Right lobe of liver (tissue), 4 donors: ENCODE data around the gene PNCK.

Experiments used
- CTCF ChIP-seq, 4 donors: fragments of 200-600 bp in 3 of 4; fragments of 450-650 bp in 1 of 4; IDR thresholded peaks; one replicate each; pipeline versions ENCODE4 v1.5.1 to v1.8.0; 2016 to 2022; ENCODE audit warnings: antibody characterized with exemption in 4 of 4, mild to moderate bottlenecking in 2 of 4
- POLR2A ChIP-seq: fragments of 450-650 bp; IDR thresholded peaks from one replicate; pipeline ENCODE4 v1.6.1; 2017; ENCODE audit warnings: antibody characterized with exemption, mild to moderate bottlenecking
- donor health status: DM: no; HTN: no; CAD: no.
- donor health status: DM: no; HTN: no; CAD: no.
- donor health status: DM: no; HTN: yes; CAD: no.

GRCh38 chrX:153692611-153693156 is 19.1 kb upstream of the PNCK start:
- TF ChIP-seq CTCF (IDR thresholded peaks at IDR 0.05) (no peak), POLR2A (no peak)
